Naive thymus-derived CD4-positive, alpha-beta T cell (primary cell): ENCODE results near the gene DIP2B. TPM values are rescaled to one million over a fixed set of nuclear protein-coding genes. Genes with fewer than 3 reads are reported as not detected.

Source experiments
- ATAC-seq: fragments of 150-1000 bp; cut with Tn5 transposase; 2 replicates; pipeline ENCODE4 v1.10.0; 2021; ENCODE audit warnings: mild to moderate bottlenecking, moderate library complexity
- CTCF ChIA-PET: fragments of 350-600 bp; sonication (Branson Sonifier 250); formaldehyde crosslinking; loops from one replicate; lab custom pipeline; 2021; ENCODE audit warnings: antibody characterized with exemption; lab: Charles Lee
- POLR2A ChIA-PET: fragments of 350-600 bp; sonication (Branson Sonifier 250); formaldehyde crosslinking; loops from one replicate; lab custom pipeline; 2021; ENCODE audit warnings: antibody characterized with exemption, inconsistent platforms; lab: Charles Lee
- DNase-seq, 9 donors: peaks; one replicate each; pipeline versions ENCODE4 v3.0.0 to v3.0.0-alpha.2; 2020 to 2022; ENCODE audit warnings: mixed read lengths in 1 of 9
- H3K27ac ChIP-seq: one replicate; pipeline ENCODE4 v1.7.0; 2013; ENCODE audit warnings: mild to moderate bottlenecking, low read depth, low read length, moderate library complexity
- H3K27me3 ChIP-seq, 2 donors: one replicate each; pipeline ENCODE4 v1.7.0; 2013; ENCODE audit warnings: low read length in 2 of 2, mild to moderate bottlenecking in 2 of 2, moderate library complexity in 2 of 2; ENCODE audit not compliant: control insufficient read depth in 2 of 2, insufficient read depth in 2 of 2
- H3K36me3 ChIP-seq, 3 experiments: 1 replicate in 2 of 3; 2 replicates in 1 of 3; pipeline ENCODE4 v1.7.0; 2013; ENCODE audit warnings: low read length in 3 of 3, mild to moderate bottlenecking in 3 of 3, moderate library complexity in 1 of 3; ENCODE audit not compliant: insufficient read depth in 3 of 3, control insufficient read depth in 2 of 3
- H3K4me1 ChIP-seq, 2 donors: one replicate each; pipeline ENCODE4 v1.7.0; 2013; ENCODE audit warnings: low read length in 2 of 2, mild to moderate bottlenecking in 2 of 2, moderate library complexity in 1 of 2; ENCODE audit not compliant: control insufficient read depth in 2 of 2, insufficient read depth in 2 of 2
- H3K4me3 ChIP-seq: 2 replicates; pipeline ENCODE4 v1.7.0; 2013; ENCODE audit warnings: mild to moderate bottlenecking, low read length
- H3K9me3 ChIP-seq, 3 experiments: 1 replicate in 2 of 3; 2 replicates in 1 of 3; pipeline ENCODE4 v1.7.0; 2013; ENCODE audit warnings: low read length in 3 of 3; ENCODE audit not compliant: control insufficient read depth in 2 of 3
- H3K27ac Mint-ChIP-seq, 9 donors: one replicate each; pipeline ENCODE4 v1.8.0; 2020 to 2022; ENCODE audit warnings: mixed read lengths in 9 of 9, mild to moderate bottlenecking in 8 of 9, moderate library complexity in 5 of 9, inconsistent platforms in 2 of 9
- H3K27me3 Mint-ChIP-seq, 5 donors: one replicate each; pipeline ENCODE4 v1.8.0; 2021 to 2022; ENCODE audit warnings: mixed read lengths in 5 of 5, mild to moderate bottlenecking in 1 of 5
- H3K36me3 Mint-ChIP-seq, 5 donors: one replicate each; pipeline ENCODE4 v1.8.0; 2020 to 2022; ENCODE audit warnings: mixed read lengths in 5 of 5, mild to moderate bottlenecking in 3 of 5, inconsistent platforms in 1 of 5
- H3K4me1 Mint-ChIP-seq, 7 donors: one replicate each; pipeline ENCODE4 v1.8.0; 2020 to 2022; ENCODE audit warnings: mixed read lengths in 7 of 7, mild to moderate bottlenecking in 3 of 7, inconsistent platforms in 1 of 7
- H3K4me3 Mint-ChIP-seq, 10 donors: one replicate each; pipeline ENCODE4 v1.8.0; 2020 to 2022; ENCODE audit warnings: mild to moderate bottlenecking in 10 of 10, mixed read lengths in 10 of 10, moderate library complexity in 6 of 10, inconsistent platforms in 2 of 10
- H3K9me3 Mint-ChIP-seq, 11 donors: one replicate each; pipeline ENCODE4 v1.8.0; 2020 to 2022; ENCODE audit warnings: mixed read lengths in 11 of 11, mild to moderate bottlenecking in 4 of 11, inconsistent platforms in 1 of 11, moderate library complexity in 1 of 11
- intact Hi-C, 2 donors: fragments of 100-400 bp; cut with micrococcal nuclease; formaldehyde crosslinking; loops; one replicate each; pipeline ENCODE4 v1.15.1; 2023
- polyA plus RNA-seq, 2 donors: library from polyadenylated mRNA; unstranded; fragments of 300-500 nt; fragmentation: Illumina TruSeq; gene quantifications; one replicate each; pipeline ENCODE4 v1.2.3, GENCODE V29; 2021
- total RNA-seq, 6 experiments: library from RNA in 5 of 6; stranded (reverse) in 5 of 6; gene quantifications; 1 replicate in 5 of 6; 2 replicates in 1 of 6; pipeline ENCODE4 v1.2.3 and lab custom pipeline; 2021 to 2026

Gene DIP2B
- total and polyA plus RNA-seq, 7 experiments from 2014 or later, result 10.0 to 41.8 (median 34.3) TPM

GRCh38 chr12:50628394-50628793 is 123.6 kb downstream of the DIP2B start:
- Mint-ChIP-seq H3K4me1 (peaks cover 17 to 48% (median 37%) of the 10 kb centered on the region in 7 donors), H3K27me3 (no peaks in the 10 kb centered on the region), H3K27ac (peak overlapping the region in 1 of 9 donors; percentile 4), H3K9me3 (no peaks in the 10 kb centered on the region), H3K36me3 (peaks cover 4 to 47% (median 34%) of the 10 kb centered on the region in 5 donors), H3K4me3 (no peak overlapping the region)
- ATAC-seq, result no peak
- DNase-seq, result no peak
- Histone ChIP-seq H3K4me3 (no peak overlapping the region), H3K9me3 (no peaks in the 10 kb centered on the region), H3K27ac (no peak overlapping the region), H3K36me3 (peaks cover 0 to 24% (median 0%) of the 10 kb centered on the region in 3 experiments), H3K27me3 (no peaks in the 10 kb centered on the region), H3K4me1 (peaks cover 10 to 14% of the 10 kb centered on the region in 2 donors)
- ChIA-PET POLR2A (interaction anchor here (1.1 kb wide), 1 partner anchor 10 kb away, joined by 4 read pairs; no protein-coding TSS in a partner anchor), CTCF (interaction anchor here (0.6 to 1.0 kb wide), 2 partner anchors 10 to 119 kb away, joined by 3 read pairs; no protein-coding TSS in a partner anchor)
- intact Hi-C loops, result no loop called here

- Mint-ChIP-seq H3K4me1 (peaks cover 28 to 55% (median 38%) of the 10 kb centered on the region in 7 donors), H3K9me3 (no peaks in the 10 kb centered on the region), H3K27ac (peak overlapping the region in 5 of 9 donors; percentile 28 to 83 (median 68)), H3K4me3 (no peak overlapping the region), H3K27me3 (no peaks in the 10 kb centered on the region), H3K36me3 (peaks cover 4 to 28% (median 17%) of the 10 kb centered on the region in 5 donors)
- Histone ChIP-seq H3K27ac (no peak overlapping the region), H3K4me1 (peaks cover 0 to 12% of the 10 kb centered on the region in 2 donors), H3K36me3 (peaks cover 0 to 7% (median 0%) of the 10 kb centered on the region in 3 experiments), H3K9me3 (no peaks in the 10 kb centered on the region), H3K4me3 (no peak overlapping the region), H3K27me3 (no peaks in the 10 kb centered on the region)
- ATAC-seq (no peak), DNase-seq (no peak)
- ChIA-PET POLR2A (interaction anchor here (1.6 kb wide), 1 partner anchor 125 kb away, joined by 3 read pairs; no protein-coding TSS in a partner anchor), CTCF (interaction anchor here (0.7 to 1.6 kb wide), 2 partner anchors 10 to 130 kb away, joined by 3 to 11 read pairs; partner anchors contain the start of gene DIP2B)
- intact Hi-C loops, result loop anchor here in 1 of 2 donors (1.0 kb wide), 1 partner anchor 10 kb away; no protein-coding TSS in a partner anchor
Observed at GRCh38 chr12:50633955-50634354, 129.2 kb downstream of the DIP2B start.

DNA sequence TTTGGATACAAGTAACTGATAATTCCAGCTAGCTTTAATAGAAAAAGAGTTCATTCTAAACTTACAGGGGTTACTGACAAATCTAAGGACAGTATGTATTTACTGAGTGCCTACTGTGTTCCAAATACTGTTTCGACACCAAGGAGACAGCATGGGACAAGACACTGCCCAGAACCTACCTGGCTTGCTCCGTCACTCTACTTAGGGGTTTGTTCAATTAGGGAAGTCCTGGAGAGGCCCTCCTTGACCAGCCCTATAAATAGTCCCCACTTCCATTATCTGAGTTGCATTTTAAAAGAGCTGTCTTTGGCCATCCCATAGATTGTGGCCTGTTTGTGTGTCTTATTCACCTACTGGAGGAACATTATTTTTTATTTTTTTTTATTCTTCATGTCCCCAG is 129.6 kb downstream of the DIP2B start:
- no peak overlapping the region for H3K27ac ChIP-seq
- POLR2A ChIA-PET, result interaction anchor here (1.6 kb wide), 1 partner anchor 125 kb away, joined by 3 read pairs; no protein-coding TSS in a partner anchor
- H3K27me3 Mint-ChIP-seq, result no peaks in the 10 kb centered on the region

DNA sequence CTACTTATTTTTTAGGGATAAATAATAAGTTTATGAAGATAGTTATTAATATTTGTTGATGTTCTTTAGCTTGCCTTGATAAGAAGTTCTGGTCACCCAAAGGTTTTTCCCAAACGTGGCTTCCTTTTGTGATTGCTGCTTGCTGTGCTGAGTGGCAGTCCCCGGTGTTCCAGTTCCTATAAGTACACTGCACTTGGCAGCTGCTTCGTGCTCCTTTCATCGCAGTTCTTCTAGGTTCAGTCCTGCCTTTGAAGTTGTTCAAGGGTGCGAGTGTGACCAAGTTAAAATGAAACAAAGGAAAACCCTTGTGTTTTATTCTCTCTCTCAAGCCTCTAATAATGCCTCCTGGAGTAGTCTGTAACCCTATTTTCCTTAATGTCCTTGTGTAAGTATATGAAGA is 130.6 kb downstream of the DIP2B start:
- no peak overlapping the region for H3K4me3 ChIP-seq
- Mint-ChIP-seq H3K27me3 (no peaks in the 10 kb centered on the region), H3K36me3 (peaks cover 0 to 16% (median 8%) of the 10 kb centered on the region in 5 donors), H3K4me1 (peaks cover 28 to 57% (median 46%) of the 10 kb centered on the region in 7 donors), H3K4me3 (peak overlapping the region in 1 of 10 donors; percentile 7), H3K9me3 (no peaks in the 10 kb centered on the region), H3K27ac (peak overlapping the region in 7 of 9 donors; percentile 16 to 83 (median 61))
- ChIA-PET CTCF (no interaction called here), POLR2A (interaction anchor here (1.6 to 2.0 kb wide), 2 partner anchors 126 to 129 kb away, joined by 3 to 10 read pairs; partner anchors contain the start of gene DIP2B)
- no peak for DNase-seq
- intact Hi-C loops, result no loop called here
- H3K4me1 ChIP-seq, result peaks cover 0 to 12% of the 10 kb centered on the region in 2 donors
- no peaks in the 10 kb centered on the region for H3K9me3 ChIP-seq
- ATAC-seq, result no peak
- peaks cover 0 to 7% (median 0%) of the 10 kb centered on the region in 3 experiments for H3K36me3 ChIP-seq
- no peaks in the 10 kb centered on the region for H3K27me3 ChIP-seq
- no peak overlapping the region for H3K27ac ChIP-seq

More for the DNA sequence above, 129.6 kb downstream of the DIP2B start:
- intact Hi-C loops, result loop anchor here in 1 of 2 donors (1.0 kb wide), 1 partner anchor 10 kb away; no protein-coding TSS in a partner anchor
- no peaks in the 10 kb centered on the region for H3K9me3 ChIP-seq
- H3K27me3 ChIP-seq, result no peaks in the 10 kb centered on the region
- ATAC-seq, result no peak
- Mint-ChIP-seq H3K4me1 (peaks cover 28 to 56% (median 41%) of the 10 kb centered on the region in 7 donors), H3K36me3 (peaks cover 3 to 24% (median 14%) of the 10 kb centered on the region in 5 donors), H3K27ac (peak overlapping the region in 6 of 9 donors; percentile 28 to 83 (median 60)), H3K9me3 (no peaks in the 10 kb centered on the region), H3K4me3 (no peak overlapping the region)
- H3K4me1 ChIP-seq, result peaks cover 0 to 12% of the 10 kb centered on the region in 2 donors
- no peak overlapping the region for H3K4me3 ChIP-seq
- DNase-seq, result no peak
- H3K36me3 ChIP-seq, result peaks cover 0 to 7% (median 0%) of the 10 kb centered on the region in 3 experiments
- CTCF ChIA-PET, result interaction anchor here (0.7 to 1.6 kb wide), 2 partner anchors 9 to 130 kb away, joined by 3 to 11 read pairs; partner anchors contain the start of gene DIP2B

GRCh38 chr12:50635857-50636256 is 131.1 kb downstream of the DIP2B start:
- ChIA-PET CTCF (interaction anchor here (0.6 to 1.1 kb wide), 2 partner anchors 104 to 131 kb away, joined by 4 to 5 read pairs; partner anchors contain the start of gene DIP2B), POLR2A (interaction anchor here (0.7 to 2.0 kb wide), 2 partner anchors 130 to 146 kb away, joined by 3 to 10 read pairs; partner anchors contain the start of gene DIP2B)
- H3K4me1 Mint-ChIP-seq, result peaks cover 28 to 60% (median 51%) of the 10 kb centered on the region in 7 donors
- Histone ChIP-seq H3K4me3 (no peak overlapping the region), H3K4me1 (peaks cover 0 to 12% of the 10 kb centered on the region in 2 donors), H3K27me3 (no peaks in the 10 kb centered on the region), H3K27ac (no peak overlapping the region), H3K9me3 (no peaks in the 10 kb centered on the region), H3K36me3 (peaks cover 0 to 8% (median 0%) of the 10 kb centered on the region in 3 experiments)
- DNase-seq (no peak), ATAC-seq (no peak)
- H3K36me3 Mint-ChIP-seq, result peaks cover 0 to 18% (median 10%) of the 10 kb centered on the region in 5 donors
- H3K9me3 Mint-ChIP-seq, result no peaks in the 10 kb centered on the region
- H3K4me3 Mint-ChIP-seq, result peak overlapping the region in 1 of 10 donors; percentile 7
- intact Hi-C loops, result no loop called here
- peak overlapping the region in 6 of 9 donors; percentile 29 to 83 (median 58) for H3K27ac Mint-ChIP-seq
- H3K27me3 Mint-ChIP-seq, result no peaks in the 10 kb centered on the region

GRCh38 chr12:50636505-50636904 is 131.7 kb downstream of the DIP2B start:
- H3K9me3 Mint-ChIP-seq, result no peaks in the 10 kb centered on the region
- peak overlapping the region in 7 of 9 donors; percentile 14 to 86 (median 74) for H3K27ac Mint-ChIP-seq
- intact Hi-C loops, result no loop called here
- peaks cover 0 to 15% of the 10 kb centered on the region in 2 donors for H3K4me1 ChIP-seq
- ChIA-PET POLR2A (interaction anchor here (0.6 to 2.0 kb wide), 3 partner anchors 119 to 130 kb away, joined by 3 to 10 read pairs (median 5); partner anchors contain the start of gene DIP2B), CTCF (interaction anchor here (0.6 to 1.1 kb wide), 3 partner anchors 104 to 131 kb away, joined by 3 to 5 read pairs (median 4); partner anchors contain the start of gene DIP2B)
- H3K27ac ChIP-seq, result peak overlapping the region; percentile 25
- peaks cover 0 to 12% (median 0%) of the 10 kb centered on the region in 3 experiments for H3K36me3 ChIP-seq
- H3K4me3 Mint-ChIP-seq, result no peak overlapping the region
- no peaks in the 10 kb centered on the region for H3K27me3 Mint-ChIP-seq
- DNase-seq, result no peak
- H3K36me3 Mint-ChIP-seq, result peaks cover 3 to 20% (median 10%) of the 10 kb centered on the region in 5 donors
- H3K27me3 ChIP-seq, result no peaks in the 10 kb centered on the region
- ATAC-seq, result no peak
- peaks cover 28 to 65% (median 56%) of the 10 kb centered on the region in 7 donors for H3K4me1 Mint-ChIP-seq
- H3K9me3 ChIP-seq, result no peaks in the 10 kb centered on the region
- no peak overlapping the region for H3K4me3 ChIP-seq
